GM18502 (cell line): Measurements from ENCODE around the gene ZNF436.

Experiments used
- ATAC-seq: cut with Tn5 transposase; IDR thresholded peaks from one replicate; pipeline ENCODE4 v1.9.1; 2021; ENCODE audit warnings: mild to moderate bottlenecking; ENCODE audit not compliant: unreplicated experiment, poor library complexity

The ZNF436 gene

GRCh38 chr1:23369335-23370013 is at the start of gene ZNF436:
ZNF436 (minus strand) TSS chr1:23369836; CDS start chr1:23368005, 1,831 bp downstream.
- ATAC-seq: no peak

GRCh38 chr1:23419180-23419579 is 49.5 kb upstream of the ZNF436 start:
- ATAC-seq: no peak

- no peak for ATAC-seq
Observed at GRCh38 chr1:23417570-23417969, 47.9 kb upstream of the ZNF436 start.

DNA sequence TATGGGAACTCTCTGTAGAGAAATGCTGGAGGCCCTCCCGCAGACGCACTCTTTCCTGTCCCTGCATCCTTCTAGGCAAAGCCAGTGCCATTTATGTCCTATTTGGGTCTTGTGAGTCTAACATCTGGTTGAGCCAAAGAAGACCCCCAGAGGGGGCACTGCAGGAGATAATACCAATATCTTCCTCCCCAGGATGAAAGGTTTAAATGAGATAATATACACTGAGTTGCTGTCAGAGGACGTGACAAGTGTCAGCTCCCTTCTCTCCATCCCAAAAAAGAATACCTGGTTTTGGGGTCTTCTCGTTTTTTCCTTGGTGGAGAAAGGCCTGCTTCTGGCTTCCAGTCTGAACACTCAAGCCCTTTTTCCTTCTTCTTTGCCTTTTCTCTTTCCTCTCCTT is 47.3 kb upstream of the ZNF436 start:
- no peak for ATAC-seq

DNA sequence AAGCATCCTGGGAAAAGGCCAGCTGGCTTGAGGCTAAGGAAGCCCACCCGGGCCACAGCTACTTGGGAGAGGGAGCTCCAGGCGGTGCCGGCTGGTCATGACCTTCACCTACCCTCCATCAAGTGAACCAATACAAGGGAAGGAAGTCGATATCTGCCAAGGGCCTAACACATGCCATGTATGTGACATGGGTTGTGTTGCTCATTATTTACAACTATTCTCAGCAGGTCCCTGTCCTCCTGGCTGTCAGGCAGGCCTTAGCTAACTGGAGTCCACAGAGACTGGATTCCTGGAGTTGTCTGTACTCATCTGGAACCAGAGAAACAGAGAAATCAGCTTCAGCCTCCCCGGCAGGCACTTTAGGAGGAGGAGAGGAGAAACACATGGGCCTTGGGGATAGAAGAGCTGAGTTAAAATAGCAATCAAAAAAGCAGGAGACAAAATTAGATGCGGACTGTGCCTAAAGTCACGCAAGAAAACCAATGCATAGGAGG is 39.2 kb upstream of the ZNF436 start:
- ATAC-seq: no peak

DNA sequence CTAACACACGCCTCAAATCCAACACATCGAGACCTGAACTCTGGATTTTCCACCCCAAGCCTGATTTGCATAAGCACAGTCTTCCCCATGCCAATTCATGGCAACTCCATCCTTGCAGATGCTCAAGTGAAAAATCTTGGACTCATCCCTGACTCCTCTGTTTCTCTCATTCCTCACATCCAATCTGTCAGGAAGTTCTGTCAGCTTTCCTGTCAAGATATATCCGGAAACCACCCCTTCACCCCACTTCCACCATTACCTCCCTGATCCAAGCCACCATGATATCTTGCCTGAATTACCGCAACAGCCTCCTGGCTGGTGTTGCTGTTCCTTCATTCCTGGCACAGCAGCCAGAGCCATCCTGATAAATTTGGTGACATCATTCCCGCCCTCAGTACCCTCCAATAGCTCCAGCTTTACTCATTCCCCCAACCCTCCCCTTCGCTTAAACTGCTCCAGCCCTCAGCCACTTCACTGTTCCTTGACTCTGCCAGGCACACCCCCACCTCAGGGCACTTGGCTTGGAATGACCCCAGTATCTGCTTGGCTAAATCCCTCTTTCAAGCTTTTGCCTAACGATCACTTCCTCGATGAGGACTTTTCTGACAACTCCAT is 37.5 kb upstream of the ZNF436 start:
- ATAC-seq: no peak

DNA sequence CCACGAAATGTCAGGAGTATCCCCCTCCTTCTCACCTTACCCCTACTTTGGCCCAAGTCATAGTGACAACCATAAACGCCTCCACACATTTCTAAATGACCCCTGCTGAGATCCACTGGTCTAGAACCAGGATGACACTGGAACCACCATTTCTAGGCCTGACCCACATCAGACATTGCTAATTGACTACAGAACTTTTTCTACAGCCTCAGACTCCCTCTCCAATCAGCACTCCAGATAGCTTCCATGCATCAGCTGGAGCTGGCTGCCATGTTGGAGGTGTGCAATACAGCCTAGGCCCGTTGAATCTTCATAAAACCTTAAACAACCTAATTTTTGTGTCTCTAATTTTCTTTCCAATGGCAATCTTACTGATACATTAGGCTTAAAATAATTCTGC is 36.3 kb upstream of the ZNF436 start:
- ATAC-seq: no peak

- ATAC-seq: no peak
Observed at GRCh38 chr1:23403735-23404486, 34.3 kb upstream of the ZNF436 start.

GRCh38 chr1:23403355-23403734 is 33.7 kb upstream of the ZNF436 start:
- no peak for ATAC-seq

- ATAC-seq: no peak
Observed at GRCh38 chr1:23403038-23403336, 33.4 kb upstream of the ZNF436 start.

DNA sequence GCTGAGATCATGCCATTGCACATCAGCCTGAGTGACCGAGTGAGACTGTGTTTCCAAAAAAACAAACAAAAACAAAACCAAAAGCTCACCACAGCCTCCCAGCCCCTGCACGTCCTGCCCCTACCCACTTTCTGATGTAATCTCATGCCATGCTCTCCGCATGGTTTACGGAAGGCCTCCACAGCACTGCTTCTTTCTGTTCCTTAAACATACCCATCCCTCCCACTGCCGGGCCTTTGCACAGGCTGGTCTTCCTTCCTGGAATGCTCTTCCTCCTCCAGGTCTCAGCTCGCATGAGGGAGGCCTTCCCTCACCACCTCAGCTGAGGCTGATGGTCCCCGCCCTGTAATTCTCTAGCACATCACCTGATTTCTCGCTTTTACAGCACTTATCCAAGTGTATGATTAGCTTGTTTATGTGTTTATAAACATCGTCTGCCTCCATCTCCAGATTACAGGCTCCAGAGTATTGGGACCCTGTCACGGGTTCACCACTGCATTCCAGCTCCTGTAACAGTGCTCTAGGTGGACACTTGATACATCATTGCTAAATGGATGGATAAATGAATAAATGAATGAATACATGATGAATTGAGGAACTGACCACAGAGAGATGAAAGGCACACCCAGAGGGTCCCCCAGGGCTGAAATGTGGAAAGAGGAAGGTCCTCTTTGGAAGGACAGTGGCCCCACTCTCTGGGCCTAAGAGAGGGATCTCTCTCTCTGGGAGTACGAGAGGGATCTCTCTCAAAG is 32.8 kb upstream of the ZNF436 start:
- no peak for ATAC-seq

DNA sequence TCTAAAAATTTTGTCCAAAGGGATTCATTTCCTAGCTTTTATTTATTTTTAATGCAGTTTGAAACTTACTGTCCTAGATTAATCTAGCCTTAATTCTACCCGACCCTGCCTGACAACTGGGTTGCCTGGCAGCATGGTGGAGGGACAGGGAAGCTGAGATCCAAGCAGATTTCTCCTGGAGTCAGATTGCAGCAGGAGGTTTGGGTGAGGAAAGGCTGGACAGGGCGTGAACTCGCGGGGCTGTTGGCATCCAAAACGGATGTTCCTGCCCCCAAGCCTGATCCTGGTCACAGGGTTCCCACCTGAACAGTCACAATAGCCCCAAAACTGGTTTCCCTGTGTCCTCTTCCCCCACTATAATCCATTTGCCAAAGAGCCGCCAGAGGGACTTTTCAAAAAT is 31.7 kb upstream of the ZNF436 start:
- no peak for ATAC-seq

DNA sequence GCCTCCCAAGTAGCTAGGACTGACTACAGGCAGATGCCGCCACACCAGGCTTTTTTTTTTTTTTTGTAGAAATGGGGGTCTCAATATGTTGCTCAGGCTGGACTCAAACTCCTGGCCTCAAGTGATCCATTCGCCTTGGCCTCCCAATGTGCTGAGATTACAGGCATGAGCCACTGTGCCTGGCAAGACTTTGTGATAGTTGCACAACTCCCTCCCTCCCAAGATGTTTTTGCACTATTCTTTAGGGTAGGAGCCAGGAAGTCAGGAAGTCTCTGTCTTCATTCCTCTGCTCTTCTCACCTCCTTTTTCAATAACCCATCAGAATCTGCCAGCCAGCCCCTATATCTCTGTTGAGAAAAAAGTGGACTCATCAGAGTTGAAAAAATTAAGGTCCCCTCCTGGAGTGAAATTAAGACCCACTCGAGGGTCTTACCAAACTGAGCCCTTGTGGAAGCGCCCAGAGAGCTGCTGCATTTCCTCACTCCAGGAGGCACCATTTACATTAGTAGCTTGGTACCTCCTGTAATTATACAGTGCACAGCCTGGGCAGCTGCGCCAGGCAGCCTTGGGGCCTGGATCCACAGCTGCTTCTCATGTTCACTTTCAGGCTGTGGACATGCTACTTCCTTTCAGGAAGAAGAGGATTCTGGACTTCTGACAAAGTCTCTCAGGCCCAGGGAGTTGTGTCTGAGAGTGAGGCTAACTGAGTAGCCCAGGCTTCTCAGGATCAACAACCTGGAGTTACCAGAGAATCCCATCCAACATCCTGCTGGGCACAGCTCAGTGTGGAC is 30.9 kb upstream of the ZNF436 start:
- ATAC-seq: no peak

GRCh38 chr1:23399229-23399628 is 29.6 kb upstream of the ZNF436 start:
- ATAC-seq: no peak

GRCh38 chr1:23397908-23398307 is 28.3 kb upstream of the ZNF436 start:
- no peak for ATAC-seq

GRCh38 chr1:23396380-23396779 is 26.7 kb upstream of the ZNF436 start:
- ATAC-seq: no peak

GRCh38 chr1:23395849-23396248 is 26.2 kb upstream of the ZNF436 start:
- ATAC-seq: no peak

GRCh38 chr1:23395154-23395724 is 25.6 kb upstream of the ZNF436 start:
- no peak for ATAC-seq

GRCh38 chr1:23394684-23395083 is 25.0 kb upstream of the ZNF436 start:
- no peak for ATAC-seq

DNA sequence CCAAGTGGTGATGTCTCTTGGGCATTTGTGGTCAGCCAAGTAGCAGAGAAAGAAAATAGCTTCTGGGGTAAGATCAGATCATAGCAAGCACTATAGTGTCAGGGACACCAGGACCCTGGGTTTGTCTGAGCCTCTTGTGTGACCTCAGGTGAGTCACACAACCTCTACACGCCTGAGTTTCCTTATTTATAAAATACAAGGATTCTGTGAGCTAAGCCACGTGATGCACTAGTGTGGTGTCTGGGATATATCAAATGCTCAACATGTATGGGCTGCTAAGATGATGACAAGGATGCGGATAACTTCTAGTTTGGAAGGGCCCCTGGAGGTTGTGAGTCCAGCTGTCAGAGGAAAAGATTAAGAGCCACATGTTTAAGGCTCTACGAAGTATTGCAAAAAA is 24.5 kb upstream of the ZNF436 start:
- ATAC-seq: no peak
